ENCODE results near the gene RPL19. TPM values are rescaled to one million over a fixed set of nuclear protein-coding genes. Genes with fewer than 3 reads are reported as not detected.

The RPL19 gene
- total RNA-seq, 1 donor from 2014 or later, result 1,579 TPM

DNA sequence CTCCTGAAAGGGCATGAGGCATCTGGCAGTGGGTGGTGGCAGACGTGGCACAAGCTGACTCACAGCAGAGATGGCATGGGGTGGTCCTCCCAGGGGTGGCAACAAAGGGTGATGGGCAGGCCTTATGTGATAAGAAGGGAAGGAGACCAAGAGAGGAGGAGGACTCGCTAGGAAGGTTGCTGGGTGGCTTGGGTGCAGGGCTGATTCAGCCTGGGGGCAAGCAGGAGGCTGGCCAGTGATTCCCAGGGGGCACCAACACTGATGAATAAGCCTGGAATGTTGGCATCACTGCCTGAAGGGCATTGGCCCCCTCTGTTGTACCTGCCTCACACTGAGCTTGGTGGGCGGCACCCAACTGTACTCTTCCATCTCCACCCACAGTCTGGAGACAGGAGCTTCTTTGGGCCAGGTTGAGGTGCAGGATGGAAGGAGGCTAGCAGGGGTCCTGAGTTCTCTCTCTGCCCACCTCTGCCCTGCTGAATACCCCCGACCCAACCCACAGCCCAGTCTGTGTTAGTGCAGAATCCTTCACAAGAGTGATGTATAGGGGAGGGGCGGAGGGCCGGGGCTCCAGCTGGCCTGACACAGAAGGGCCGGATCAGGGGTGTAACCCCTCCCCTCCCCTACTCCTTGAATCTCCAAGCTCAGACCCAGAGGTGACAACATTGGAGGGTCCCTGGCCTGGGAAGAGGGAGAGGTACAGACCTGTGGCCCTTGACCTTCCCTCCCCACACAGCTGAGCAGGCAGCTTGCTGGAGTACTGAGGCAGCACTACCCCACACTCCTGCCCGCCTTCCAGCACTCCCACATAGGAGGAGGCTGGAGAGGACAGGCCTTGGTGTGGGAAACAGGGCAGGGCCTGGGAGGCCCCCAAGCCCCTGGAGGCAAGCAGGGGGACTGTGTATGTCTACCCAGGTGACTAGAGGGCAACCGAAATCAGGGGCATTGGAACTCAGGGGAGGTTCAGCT is 23.1 kb downstream of the RPL19 start:
- TF ChIP-seq, protein P1, sequence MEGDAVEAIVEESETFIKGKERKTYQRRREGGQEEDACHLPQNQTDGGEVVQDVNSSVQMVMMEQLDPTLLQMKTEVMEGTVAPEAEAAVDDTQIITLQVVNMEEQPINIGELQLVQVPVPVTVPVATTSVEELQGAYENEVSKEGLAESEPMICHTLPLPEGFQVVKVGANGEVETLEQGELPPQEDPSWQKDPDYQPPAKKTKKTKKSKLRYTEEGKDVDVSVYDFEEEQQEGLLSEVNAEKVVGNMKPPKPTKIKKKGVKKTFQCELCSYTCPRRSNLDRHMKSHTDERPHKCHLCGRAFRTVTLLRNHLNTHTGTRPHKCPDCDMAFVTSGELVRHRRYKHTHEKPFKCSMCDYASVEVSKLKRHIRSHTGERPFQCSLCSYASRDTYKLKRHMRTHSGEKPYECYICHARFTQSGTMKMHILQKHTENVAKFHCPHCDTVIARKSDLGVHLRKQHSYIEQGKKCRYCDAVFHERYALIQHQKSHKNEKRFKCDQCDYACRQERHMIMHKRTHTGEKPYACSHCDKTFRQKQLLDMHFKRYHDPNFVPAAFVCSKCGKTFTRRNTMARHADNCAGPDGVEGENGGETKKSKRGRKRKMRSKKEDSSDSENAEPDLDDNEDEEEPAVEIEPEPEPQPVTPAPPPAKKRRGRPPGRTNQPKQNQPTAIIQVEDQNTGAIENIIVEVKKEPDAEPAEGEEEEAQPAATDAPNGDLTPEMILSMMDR (IDR thresholded peaks at IDR 0.05), result no peak
- H3K4me3 Mint-ChIP-seq (ENCODE audit: unreplicated experiment), result no peak overlapping the region
- no peak overlapping the region for H3K27ac Mint-ChIP-seq (ENCODE audit: unreplicated experiment)
- peaks cover 21% of the 10 kb centered on the region for H3K4me1 Mint-ChIP-seq (ENCODE audit: unreplicated experiment)
- H3K27me3 Mint-ChIP-seq (ENCODE audit: unreplicated experiment), result peaks cover 18% of the 10 kb centered on the region
- no peaks in the 10 kb centered on the region for H3K9me3 Mint-ChIP-seq (ENCODE audit: unreplicated experiment)
- DNase-seq (ENCODE audit: extremely low spot score, unreplicated experiment), result no peak
- H3K36me3 Mint-ChIP-seq (ENCODE audit: unreplicated experiment), result no peaks in the 10 kb centered on the region

DNA sequence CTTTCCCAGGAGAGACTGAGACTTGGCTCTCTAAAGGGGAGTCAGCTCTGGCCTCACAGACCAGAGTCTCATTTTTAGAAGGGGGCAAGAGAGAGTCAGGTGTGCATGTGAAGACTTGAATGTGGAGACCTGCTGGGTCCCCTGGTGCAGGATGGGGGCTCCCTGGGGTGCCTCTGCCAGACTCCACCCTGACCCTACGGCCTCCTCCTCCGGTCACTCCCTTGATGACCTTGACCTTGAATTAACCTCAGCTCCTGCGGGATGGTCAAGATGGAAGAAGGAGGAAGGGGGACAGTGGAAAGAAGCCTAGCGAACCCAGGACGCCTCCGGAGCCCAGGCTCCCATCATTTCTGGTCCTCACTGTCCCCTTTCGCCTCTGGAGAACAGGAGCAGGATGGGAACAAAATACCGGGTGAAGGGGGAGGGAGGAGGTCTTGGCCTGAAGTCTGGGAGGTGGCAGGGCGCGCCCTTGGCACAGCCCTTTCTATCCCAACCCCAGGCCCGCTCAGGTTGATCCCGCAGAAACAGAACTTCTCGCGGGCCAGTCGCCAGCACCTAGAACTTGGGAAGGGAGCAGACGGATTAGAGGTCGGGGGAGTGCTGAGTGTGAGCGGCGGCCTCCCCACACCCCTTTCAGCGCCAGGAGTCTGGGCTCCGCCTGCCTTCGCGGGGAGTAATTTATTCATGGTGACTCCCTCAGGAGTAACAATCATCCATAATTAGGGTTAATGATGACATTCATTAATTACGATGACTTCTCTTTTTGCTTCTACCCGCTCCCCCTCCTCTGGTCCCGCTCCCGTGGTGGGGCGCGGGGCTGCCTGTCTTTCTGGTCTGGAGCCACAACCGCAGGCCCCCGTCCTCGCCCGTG is 24.1 kb downstream of the RPL19 start:
- Mint-ChIP-seq H3K27me3 (ENCODE audit: unreplicated experiment) (peaks cover 13% of the 10 kb centered on the region), H3K9me3 (ENCODE audit: unreplicated experiment) (no peaks in the 10 kb centered on the region), H3K27ac (ENCODE audit: unreplicated experiment) (no peak overlapping the region), H3K4me3 (ENCODE audit: unreplicated experiment) (peak overlapping the region; percentile 18), H3K36me3 (ENCODE audit: unreplicated experiment) (no peaks in the 10 kb centered on the region), H3K4me1 (ENCODE audit: unreplicated experiment) (peaks cover 23% of the 10 kb centered on the region)
- TF ChIP-seq, protein P1 (IDR thresholded peaks at IDR 0.05), result no peak
- no peak for DNase-seq (ENCODE audit: extremely low spot score, unreplicated experiment)

GRCh38 chr17:39224778-39225307 is 24.8 kb downstream of the RPL19 start:
- TF ChIP-seq, protein P1 (IDR thresholded peaks at IDR 0.05), result no peak

GRCh38 chr17:39225308-39225958 is 25.4 kb downstream of the RPL19 start, which contains the start of gene STAC2:
Gene STAC2 (minus strand): TSS chr17:39225945. CDS start chr17:39225502, 443 bp downstream.
- TF ChIP-seq, protein P1 (IDR thresholded peaks at IDR 0.05), result no peak
- no peaks in the 10 kb centered on the region for H3K9me3 Mint-ChIP-seq (ENCODE audit: unreplicated experiment)
- DNase-seq (ENCODE audit: extremely low spot score, unreplicated experiment), result no peak
- H3K36me3 Mint-ChIP-seq (ENCODE audit: unreplicated experiment), result no peaks in the 10 kb centered on the region
- peak within 1 kb of the TSS; percentile 76 for H3K4me3 Mint-ChIP-seq (ENCODE audit: unreplicated experiment)
- H3K27me3 Mint-ChIP-seq (ENCODE audit: unreplicated experiment), result peaks cover 10% of the 10 kb centered on the region
- H3K4me1 Mint-ChIP-seq (ENCODE audit: unreplicated experiment), result peaks cover 28% of the 10 kb centered on the region
- no peak within 1 kb of the TSS for H3K27ac Mint-ChIP-seq (ENCODE audit: unreplicated experiment)

More at GRCh38 chr17:39224778-39225307, 24.8 kb downstream of the RPL19 start:
- H3K4me3 Mint-ChIP-seq (ENCODE audit: unreplicated experiment), result peak overlapping the region; percentile 65
- H3K9me3 Mint-ChIP-seq (ENCODE audit: unreplicated experiment), result no peaks in the 10 kb centered on the region
- no peak for DNase-seq (ENCODE audit: extremely low spot score, unreplicated experiment)
- no peak overlapping the region for H3K27ac Mint-ChIP-seq (ENCODE audit: unreplicated experiment)
- peaks cover 10% of the 10 kb centered on the region for H3K27me3 Mint-ChIP-seq (ENCODE audit: unreplicated experiment)
- no peaks in the 10 kb centered on the region for H3K36me3 Mint-ChIP-seq (ENCODE audit: unreplicated experiment)
- H3K4me1 Mint-ChIP-seq (ENCODE audit: unreplicated experiment), result peaks cover 28% of the 10 kb centered on the region

All from osteocyte (in vitro differentiated cells).